Keratinocyte (primary cell): ENCODE data around the gene PRKN.

Experiments
- CTCF ChIP-seq, 3 experiments: IDR thresholded peaks in 1 of 3; conservative IDR thresholded peaks in 1 of 3; optimal IDR thresholded peaks in 1 of 3; 2 replicates in 2 of 3; 3 replicates in 1 of 3; pipeline versions ENCODE3 to v1.5.1; 2011; ENCODE audit warnings: low read length in 3 of 3, mild to moderate bottlenecking in 3 of 3, moderate library complexity in 2 of 3, control low read depth in 1 of 3, inconsistent platforms in 1 of 3; ENCODE audit not compliant: insufficient read depth in 2 of 3; ENCODE audit errors: extremely low read depth in 1 of 3
- EZH2 ChIP-seq: IDR thresholded peaks from one replicate; pipeline ENCODE4 v1.6.1; 2012; ENCODE audit warnings: inconsistent platforms, mild to moderate bottlenecking, low read length, moderate library complexity

- no peak for TF ChIP-seq CTCF (optimal IDR thresholded peaks at IDR 0.05 in 1 of 3, IDR thresholded peaks at IDR 0.05 in 1 of 3, conservative IDR thresholded peaks at IDR 0.05 in 1 of 3; ENCODE audit: extremely low read depth in 1 of 3, insufficient read depth in 2 of 3, low read length in 3 of 3)
- no peak for TF ChIP-seq EZH2
Measured at GRCh38 chr6:162260027-162260426, 467.5 kb downstream of the PRKN start.
